MCF 10A (cell line): ENCODE data around the gene GPR107. TPM values are rescaled to one million over a fixed set of nuclear protein-coding genes. Genes with fewer than 3 reads are reported as not detected.

ENCODE experiments used
- BruUV-seq: library from RNA; stranded (reverse); fragments of 400-500 nt; replicated peaks from 2 replicates; lab custom pipeline; 2021; lab: Mats Ljungman, UMichigan
- CTCF ChIA-PET: fragments of 300-600 bp; sonication (Branson Sonifier 250); formaldehyde crosslinking; extraction: SDS; loops from one replicate; lab custom pipeline; 2021; ENCODE audit warnings: antibody characterized with exemption, inconsistent platforms; lab: Yijun Ruan, JAX
- POLR2A ChIA-PET: fragments of 300-600, 350-650 bp; sonication (Branson Sonifier 250); formaldehyde crosslinking; extraction: SDS; loops from one replicate; lab custom pipeline; 2020; ENCODE audit warnings: antibody characterized with exemption, inconsistent platforms; lab: Yijun Ruan, JAX
- DNase-seq: peaks from one replicate; pipeline ENCODE4 v3.0.0-alpha.2; 2018; ENCODE audit not compliant: unreplicated experiment
- H3K27ac Mint-ChIP-seq: one replicate; pipeline ENCODE4 v1.8.0; 2022; ENCODE audit warnings: mild to moderate bottlenecking, low read depth, mixed read lengths; ENCODE audit not compliant: unreplicated experiment
- H3K27me3 Mint-ChIP-seq: one replicate; pipeline ENCODE4 v1.8.0; 2022; ENCODE audit warnings: mixed read lengths; ENCODE audit not compliant: insufficient read depth, unreplicated experiment
- H3K36me3 Mint-ChIP-seq: one replicate; pipeline ENCODE4 v1.8.0; 2022; ENCODE audit warnings: mild to moderate bottlenecking, moderate library complexity, mixed read lengths; ENCODE audit not compliant: insufficient read depth, unreplicated experiment
- H3K4me1 Mint-ChIP-seq: one replicate; pipeline ENCODE4 v1.8.0; 2022; ENCODE audit warnings: mixed read lengths; ENCODE audit not compliant: insufficient read depth, unreplicated experiment
- H3K4me3 Mint-ChIP-seq: one replicate; pipeline ENCODE4 v1.8.0; 2022; ENCODE audit warnings: mild to moderate bottlenecking, moderate library complexity, mixed read lengths; ENCODE audit not compliant: unreplicated experiment
- H3K9me3 Mint-ChIP-seq: one replicate; pipeline ENCODE4 v1.8.0; 2022; ENCODE audit warnings: mixed read lengths; ENCODE audit not compliant: unreplicated experiment
- intact Hi-C: fragments of 100-400 bp; cut with micrococcal nuclease; formaldehyde crosslinking; loops from 2 replicates; pipeline ENCODE4 v1.14.1; 2022
- total RNA-seq: library from RNA; stranded (reverse); gene quantifications from 2 replicates; pipeline ENCODE4 v1.2.3, GENCODE V29; 2022
- TF ChIP-seq, protein P1 (sequence below): fragments of 200-600 bp; IDR thresholded peaks from one replicate; pipeline ENCODE4 v1.8.0; 2022; ENCODE audit warnings: antibody characterized with exemption, mild to moderate bottlenecking; ENCODE audit not compliant: unreplicated experiment

Gene GPR107
- total RNA-seq, 1 experiment from 2014 or later, result 32.9 TPM

DNA sequence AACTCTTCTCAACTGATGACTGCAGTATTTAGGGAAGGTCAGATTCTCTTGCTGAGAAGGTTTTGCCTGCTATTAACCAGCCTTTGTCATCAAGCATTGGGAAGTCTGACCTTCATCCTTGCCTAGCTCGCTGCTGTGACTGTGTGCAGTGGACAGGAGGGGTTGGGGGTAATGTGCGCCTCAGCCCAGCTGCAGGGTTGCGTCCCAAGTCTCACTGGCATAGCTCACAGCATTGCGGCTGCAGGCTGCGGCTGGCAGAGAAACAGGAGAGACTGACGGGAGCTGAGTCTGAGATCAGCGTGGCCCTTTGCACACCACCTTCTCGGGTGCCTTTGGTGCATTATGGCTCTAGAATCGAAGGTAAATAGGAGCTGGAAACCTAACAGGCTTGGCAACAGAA is 62.6 kb downstream of the GPR107 start:
- ChIA-PET POLR2A (no interaction called here), CTCF (interaction anchor here (0.6 to 2.1 kb wide), 6 partner anchors 9 to 569 kb away, joined by 3 to 12 read pairs (median 4); no protein-coding TSS in a partner anchor)
- no peak for DNase-seq
- Mint-ChIP-seq H3K36me3 (peaks cover 28% of the 10 kb centered on the region), H3K27ac (no peak overlapping the region), H3K4me1 (peaks cover 7% of the 10 kb centered on the region), H3K27me3 (no peaks in the 10 kb centered on the region), H3K4me3 (no peak overlapping the region), H3K9me3 (no peaks in the 10 kb centered on the region)
- BruUV-seq, result no TSS peak
- TF ChIP-seq, protein P1, sequence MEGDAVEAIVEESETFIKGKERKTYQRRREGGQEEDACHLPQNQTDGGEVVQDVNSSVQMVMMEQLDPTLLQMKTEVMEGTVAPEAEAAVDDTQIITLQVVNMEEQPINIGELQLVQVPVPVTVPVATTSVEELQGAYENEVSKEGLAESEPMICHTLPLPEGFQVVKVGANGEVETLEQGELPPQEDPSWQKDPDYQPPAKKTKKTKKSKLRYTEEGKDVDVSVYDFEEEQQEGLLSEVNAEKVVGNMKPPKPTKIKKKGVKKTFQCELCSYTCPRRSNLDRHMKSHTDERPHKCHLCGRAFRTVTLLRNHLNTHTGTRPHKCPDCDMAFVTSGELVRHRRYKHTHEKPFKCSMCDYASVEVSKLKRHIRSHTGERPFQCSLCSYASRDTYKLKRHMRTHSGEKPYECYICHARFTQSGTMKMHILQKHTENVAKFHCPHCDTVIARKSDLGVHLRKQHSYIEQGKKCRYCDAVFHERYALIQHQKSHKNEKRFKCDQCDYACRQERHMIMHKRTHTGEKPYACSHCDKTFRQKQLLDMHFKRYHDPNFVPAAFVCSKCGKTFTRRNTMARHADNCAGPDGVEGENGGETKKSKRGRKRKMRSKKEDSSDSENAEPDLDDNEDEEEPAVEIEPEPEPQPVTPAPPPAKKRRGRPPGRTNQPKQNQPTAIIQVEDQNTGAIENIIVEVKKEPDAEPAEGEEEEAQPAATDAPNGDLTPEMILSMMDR, result no peak
- intact Hi-C loops, result no loop called here

DNA sequence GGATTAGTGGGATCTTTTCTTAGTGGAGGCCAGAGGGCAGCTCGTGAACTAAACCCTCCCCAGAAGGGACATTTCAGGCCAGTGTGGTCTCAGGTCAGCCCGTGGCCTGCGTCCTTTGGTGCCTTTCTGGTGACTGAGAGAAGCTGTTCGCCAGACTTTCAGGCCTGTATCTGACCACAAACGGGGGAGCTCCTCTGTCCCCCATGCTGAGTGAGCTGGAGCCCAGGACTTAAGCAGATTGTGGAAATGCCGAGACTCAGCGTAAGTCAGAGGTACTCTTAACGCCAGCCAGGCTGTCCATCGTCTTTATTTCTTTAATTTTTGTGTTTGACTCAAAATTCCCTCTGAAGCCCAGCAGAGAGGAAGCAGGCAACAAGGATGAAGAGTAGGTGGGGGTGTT is 63.7 kb downstream of the GPR107 start:
- ChIA-PET POLR2A (no interaction called here), CTCF (interaction anchor here (0.6 to 1.2 kb wide), 2 partner anchors 9 to 10 kb away, joined by 4 read pairs; no protein-coding TSS in a partner anchor)
- Mint-ChIP-seq H3K27ac (no peak overlapping the region), H3K36me3 (peaks cover 27% of the 10 kb centered on the region), H3K4me3 (no peak overlapping the region), H3K4me1 (peaks cover 7% of the 10 kb centered on the region), H3K9me3 (no peaks in the 10 kb centered on the region), H3K27me3 (no peaks in the 10 kb centered on the region)
- TF ChIP-seq, protein P1, result no peak
- DNase-seq, result no peak
- BruUV-seq, result no TSS peak
- intact Hi-C loops, result no loop called here

DNA sequence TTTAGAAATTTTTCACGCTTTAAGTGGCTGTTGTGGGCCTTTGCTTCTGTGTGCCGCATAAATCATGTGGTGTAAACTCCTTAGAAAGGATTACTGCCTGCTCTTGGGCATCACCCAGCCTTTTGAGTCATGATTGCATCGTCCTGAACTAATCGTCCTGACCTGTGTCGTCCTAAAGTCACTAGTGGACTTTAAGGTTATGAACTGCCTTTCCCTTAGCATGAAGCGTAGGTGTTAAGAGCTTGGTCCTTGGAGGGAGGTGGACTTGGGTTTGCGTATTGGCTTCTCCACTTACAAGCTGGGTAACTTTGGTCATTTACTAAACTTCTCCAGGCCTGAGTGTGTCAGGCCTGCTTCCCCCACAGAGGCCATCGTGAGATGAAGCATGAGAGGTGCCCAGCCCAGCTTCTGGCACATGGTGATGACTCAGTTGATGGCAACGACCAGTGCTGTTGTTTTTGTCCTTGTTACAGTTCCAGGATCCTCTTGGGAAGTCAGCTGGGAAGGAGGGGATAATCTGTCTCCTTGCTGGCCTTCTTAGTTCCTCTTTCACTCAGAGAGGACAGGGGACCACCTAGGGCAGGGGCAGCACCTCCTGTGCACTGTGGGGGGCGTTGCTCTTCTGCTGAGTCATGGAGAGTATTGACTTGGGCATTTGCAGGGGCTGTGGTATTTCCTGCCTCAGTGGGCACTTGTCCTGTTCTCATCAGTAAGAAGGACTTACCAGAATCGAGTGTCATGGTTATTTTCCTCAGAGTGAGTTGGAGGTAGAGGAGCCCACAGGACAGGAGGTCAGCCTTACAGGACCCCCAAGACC is 64.3 kb downstream of the GPR107 start:
- TF ChIP-seq, protein P1, result no peak
- ChIA-PET CTCF (interaction anchor here (0.6 to 1.2 kb wide), 4 partner anchors 9 to 128 kb away, joined by 3 to 5 read pairs (median 4); no protein-coding TSS in a partner anchor), POLR2A (no interaction called here)
- intact Hi-C loops, result no loop called here
- Mint-ChIP-seq H3K4me1 (peaks cover 7% of the 10 kb centered on the region), H3K27me3 (no peaks in the 10 kb centered on the region), H3K4me3 (no peak overlapping the region), H3K36me3 (peaks cover 32% of the 10 kb centered on the region), H3K27ac (peak overlapping the region; percentile 82), H3K9me3 (no peaks in the 10 kb centered on the region)
- DNase-seq, result peak; percentile 44
- BruUV-seq, result no TSS peak

DNA sequence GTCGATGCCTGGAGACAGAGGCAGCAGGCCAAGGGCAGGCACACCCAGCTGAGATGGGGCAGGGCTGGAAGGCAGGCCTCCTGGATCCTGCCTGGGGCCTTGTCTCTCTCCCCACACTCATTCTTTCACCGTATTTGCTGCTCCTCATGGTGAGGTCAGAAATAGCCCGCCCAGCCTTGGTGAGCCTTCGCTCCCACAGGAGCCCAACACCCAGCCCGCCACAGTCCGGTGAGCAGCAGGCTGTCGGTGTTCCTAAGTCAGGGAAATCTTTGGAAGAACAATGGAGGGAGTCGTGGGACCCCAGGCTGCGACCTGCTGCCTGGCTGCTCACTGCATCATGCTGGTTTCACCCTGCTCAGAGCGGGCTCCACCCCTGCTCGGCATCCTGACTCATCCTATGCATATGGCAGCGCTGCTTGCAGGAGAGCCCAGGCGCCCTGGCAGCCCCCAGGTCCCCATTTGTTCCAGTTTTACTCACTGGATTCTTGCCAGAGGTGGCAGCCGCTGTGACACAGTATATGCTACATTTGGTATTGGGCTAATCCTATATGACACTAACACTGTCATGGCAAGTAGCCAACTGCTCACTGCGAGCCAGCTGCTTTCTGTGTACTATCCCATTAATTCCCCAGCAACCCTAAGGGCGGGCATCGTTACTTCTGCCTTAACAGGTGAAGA is 65.3 kb downstream of the GPR107 start:
- DNase-seq, result no peak
- no TSS peak for BruUV-seq
- no peaks in the 10 kb centered on the region for H3K27me3 Mint-ChIP-seq
- intact Hi-C loops, result no loop called here
- peaks cover 7% of the 10 kb centered on the region for H3K4me1 Mint-ChIP-seq
- ChIA-PET POLR2A (no interaction called here), CTCF (interaction anchor here (0.5 to 0.7 kb wide), 3 partner anchors 127 to 656 kb away, joined by 3 to 5 read pairs (median 3); no protein-coding TSS in a partner anchor)
- TF ChIP-seq, protein P1, result no peak
- H3K27ac Mint-ChIP-seq, result peak overlapping the region; percentile 82
- peaks cover 42% of the 10 kb centered on the region for H3K36me3 Mint-ChIP-seq
- H3K4me3 Mint-ChIP-seq, result no peak overlapping the region
- H3K9me3 Mint-ChIP-seq, result no peaks in the 10 kb centered on the region
